Fibroblast of the aortic adventitia (primary cell): ENCODE data around the gene ZNF106. TPM values are rescaled to one million over a fixed set of nuclear protein-coding genes. Genes with fewer than 3 reads are reported as not detected.

Source experiments
- DNase-seq: peaks from one replicate; pipeline ENCODE4 v3.0.0-alpha.2; 2010; ENCODE audit warnings: low read depth
- H3K4me3 ChIP-seq: 2 replicates; pipeline ENCODE4 v1.5.1; 2011; ENCODE audit warnings: low read depth, mild to moderate bottlenecking, control low read depth, low read length, moderate library complexity
- total RNA-seq: library from RNA; depleted of rRNA; stranded (reverse); fragments of >200 nt; gene quantifications from 2 replicates; pipeline ENCODE4 v1.2.3, GENCODE V29; 2012; ENCODE audit warnings: low replicate concordance
- TF ChIP-seq, protein P1 (sequence below): IDR thresholded peaks from 2 replicates; pipeline ENCODE4 v1.5.1; 2011; ENCODE audit warnings: mild to moderate bottlenecking, low read length, control low read depth, inconsistent platforms; ENCODE audit not compliant: insufficient read depth

The ZNF106 gene
- total RNA-seq, 1 donor: 72.8 TPM

DNA sequence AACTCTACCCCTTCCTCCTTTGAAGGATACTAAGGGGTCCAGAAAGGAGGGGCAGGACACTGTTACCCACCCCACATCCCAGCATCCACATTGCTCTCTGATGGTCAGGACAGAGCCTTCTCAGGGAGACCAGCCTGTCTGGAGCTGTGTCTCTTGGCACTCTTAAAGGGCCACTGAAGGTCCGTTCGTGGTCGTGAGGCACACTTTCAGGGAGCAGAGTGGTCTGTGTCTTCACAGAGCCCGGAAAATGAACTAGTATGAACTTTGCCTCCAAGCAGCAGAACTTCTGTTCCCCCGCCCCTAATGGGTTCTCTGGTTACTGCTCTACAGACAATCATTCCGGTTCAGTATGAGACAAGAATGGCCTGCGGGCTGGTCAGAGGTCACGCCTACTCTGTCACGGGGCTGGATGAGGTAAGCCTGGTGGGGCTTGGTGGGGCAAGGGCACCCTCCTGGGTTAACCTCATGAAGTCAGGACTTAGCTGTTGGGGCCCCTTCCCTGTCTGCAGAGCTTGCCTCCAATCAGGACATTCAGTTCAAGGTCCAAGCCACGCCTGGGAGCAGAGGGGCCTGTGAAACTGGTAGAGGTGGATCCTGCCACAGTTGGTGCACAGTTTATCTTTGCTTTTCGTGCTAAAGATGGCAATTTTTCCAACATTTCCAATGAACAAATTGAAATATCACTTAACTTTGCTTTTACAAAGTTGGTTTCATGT, 98.5 kb downstream of the ZNF106 start:
- H3K4me3 ChIP-seq: no peak overlapping the region
- DNase-seq: no peak
- TF ChIP-seq, protein P1, sequence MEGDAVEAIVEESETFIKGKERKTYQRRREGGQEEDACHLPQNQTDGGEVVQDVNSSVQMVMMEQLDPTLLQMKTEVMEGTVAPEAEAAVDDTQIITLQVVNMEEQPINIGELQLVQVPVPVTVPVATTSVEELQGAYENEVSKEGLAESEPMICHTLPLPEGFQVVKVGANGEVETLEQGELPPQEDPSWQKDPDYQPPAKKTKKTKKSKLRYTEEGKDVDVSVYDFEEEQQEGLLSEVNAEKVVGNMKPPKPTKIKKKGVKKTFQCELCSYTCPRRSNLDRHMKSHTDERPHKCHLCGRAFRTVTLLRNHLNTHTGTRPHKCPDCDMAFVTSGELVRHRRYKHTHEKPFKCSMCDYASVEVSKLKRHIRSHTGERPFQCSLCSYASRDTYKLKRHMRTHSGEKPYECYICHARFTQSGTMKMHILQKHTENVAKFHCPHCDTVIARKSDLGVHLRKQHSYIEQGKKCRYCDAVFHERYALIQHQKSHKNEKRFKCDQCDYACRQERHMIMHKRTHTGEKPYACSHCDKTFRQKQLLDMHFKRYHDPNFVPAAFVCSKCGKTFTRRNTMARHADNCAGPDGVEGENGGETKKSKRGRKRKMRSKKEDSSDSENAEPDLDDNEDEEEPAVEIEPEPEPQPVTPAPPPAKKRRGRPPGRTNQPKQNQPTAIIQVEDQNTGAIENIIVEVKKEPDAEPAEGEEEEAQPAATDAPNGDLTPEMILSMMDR: no peak

DNA sequence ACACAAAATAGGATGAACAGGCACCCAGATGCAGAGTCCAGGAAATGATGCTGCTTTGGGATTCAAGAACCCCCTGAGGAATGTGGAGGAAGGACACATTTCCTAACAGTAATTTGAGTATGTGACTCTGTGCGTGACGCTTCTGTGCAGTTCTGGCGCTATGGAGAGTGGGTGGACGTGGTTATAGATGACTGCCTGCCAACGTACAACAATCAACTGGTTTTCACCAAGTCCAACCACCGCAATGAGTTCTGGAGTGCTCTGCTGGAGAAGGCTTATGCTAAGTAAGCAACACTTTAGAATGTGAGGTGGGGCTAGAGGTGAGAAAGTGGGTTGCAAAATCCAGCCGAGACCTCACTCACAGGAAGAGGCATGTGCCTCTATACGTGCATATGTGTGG, 103.3 kb downstream of the ZNF106 start:
- no peak overlapping the region for H3K4me3 ChIP-seq
- TF ChIP-seq, protein P1: no peak
- DNase-seq: no peak

DNA sequence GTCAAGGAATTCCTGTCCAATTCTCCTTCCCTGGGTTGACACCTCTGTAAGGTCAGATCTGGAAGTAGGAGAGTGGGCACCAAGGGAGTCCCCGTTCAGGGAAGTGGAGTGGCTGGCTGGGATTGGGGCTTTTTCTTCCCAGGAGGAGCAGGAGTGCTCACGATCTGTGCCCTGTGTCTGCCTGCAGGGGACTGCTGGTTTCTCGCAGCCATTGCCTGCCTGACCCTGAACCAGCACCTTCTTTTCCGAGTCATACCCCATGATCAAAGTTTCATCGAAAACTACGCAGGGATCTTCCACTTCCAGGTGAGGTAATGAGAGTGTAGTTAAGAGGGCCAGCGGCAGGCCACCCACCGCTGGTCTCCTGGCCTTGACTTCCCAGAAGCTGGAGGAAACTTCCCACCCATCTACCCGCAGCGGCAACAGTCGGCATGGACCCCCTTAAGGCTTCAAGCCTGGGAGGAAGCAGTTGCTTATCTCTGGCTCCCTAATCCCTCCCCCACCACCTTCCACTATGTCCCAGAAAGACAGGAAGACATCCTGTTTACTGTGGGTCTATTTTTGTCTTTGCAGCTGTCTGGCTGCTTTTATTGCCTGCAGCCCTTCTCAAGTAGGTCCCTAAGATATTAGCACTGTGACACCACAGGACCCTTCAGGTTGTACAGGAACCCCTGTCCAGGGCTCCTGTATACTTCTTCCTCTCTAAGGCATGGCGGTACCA, 104.8 kb downstream of the ZNF106 start:
- H3K4me3 ChIP-seq: no peak overlapping the region
- TF ChIP-seq, protein P1: no peak
- DNase-seq: no peak

DNA sequence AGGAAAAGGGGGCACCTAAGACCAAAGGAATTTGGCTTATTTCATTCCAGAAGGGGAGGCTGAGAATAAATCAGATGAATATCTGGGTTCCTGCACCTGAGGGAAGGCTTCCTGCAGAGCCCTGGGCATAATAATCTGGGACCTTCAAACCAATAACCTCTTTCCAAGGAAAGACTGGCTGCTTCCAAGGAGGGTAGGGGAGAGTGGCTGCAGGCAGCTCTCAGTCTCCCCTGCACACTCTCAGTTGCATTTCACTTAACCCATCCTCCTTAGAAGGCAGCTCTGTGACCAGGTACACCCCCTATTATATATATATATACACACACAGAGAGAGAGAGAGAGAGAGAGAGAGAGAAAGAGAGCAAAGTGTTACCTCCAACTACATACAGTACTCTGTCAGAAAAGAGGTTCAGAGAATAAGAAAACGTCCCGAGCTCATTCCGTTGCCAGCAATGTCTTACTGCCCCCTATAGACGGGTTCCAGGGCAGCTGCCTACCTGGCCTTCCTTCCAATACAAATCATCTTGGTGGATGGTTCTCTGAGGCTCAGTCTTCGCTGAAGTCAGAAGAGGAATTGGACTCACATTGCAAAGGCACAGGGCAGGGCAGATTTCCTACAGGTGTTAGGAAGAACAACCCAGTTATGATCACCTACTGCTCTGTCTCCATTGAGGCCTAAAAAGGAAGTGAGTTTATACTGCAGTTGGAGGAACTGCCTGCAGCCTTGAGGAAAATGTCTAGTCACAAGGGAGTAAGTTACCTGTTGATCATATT, 105.5 kb downstream of the ZNF106 start:
- H3K4me3 ChIP-seq: no peak overlapping the region
- DNase-seq: peak; percentile 60
- TF ChIP-seq, protein P1: peak; percentile 84

DNA sequence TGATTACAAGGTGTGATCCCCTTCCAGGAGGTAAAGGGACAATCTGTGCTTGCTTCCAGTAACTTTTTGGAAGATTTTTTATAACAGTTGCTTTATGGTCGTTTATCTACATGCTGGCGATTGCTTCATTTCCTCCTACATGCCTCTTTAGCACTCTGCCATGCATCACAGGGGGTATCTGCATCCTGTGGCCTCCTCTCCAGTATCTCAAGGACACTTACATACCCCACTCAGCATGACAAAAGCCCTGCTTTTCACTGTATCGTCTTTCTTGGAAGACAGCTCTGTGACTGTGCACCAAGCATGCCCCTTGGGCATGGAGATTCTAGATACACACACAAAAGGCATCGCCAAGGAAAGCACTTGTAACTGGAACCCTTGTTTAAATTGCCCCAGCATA, 106.3 kb downstream of the ZNF106 start:
- H3K4me3 ChIP-seq: no peak overlapping the region
- TF ChIP-seq, protein P1: no peak
- no peak for DNase-seq

DNA sequence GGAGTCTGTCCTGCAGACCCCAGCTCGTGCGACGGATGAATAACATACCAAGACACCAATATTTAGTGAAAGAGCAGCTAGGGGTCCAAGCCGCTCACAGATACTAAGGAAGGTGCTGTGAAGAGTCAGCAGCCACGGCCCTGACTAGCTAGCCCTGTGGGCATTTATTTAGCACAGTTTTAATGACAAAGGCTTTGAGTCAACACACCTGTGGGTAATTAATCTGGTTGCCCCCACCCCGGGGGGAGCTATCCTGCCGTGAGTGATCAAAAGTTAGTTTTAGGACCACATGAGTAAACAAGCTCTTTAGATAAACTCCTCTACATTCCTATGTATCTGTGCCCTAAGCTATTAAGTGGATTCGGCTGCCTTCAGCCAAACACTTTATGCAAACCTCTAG, 112.9 kb downstream of the ZNF106 start:
- TF ChIP-seq, protein P1: no peak
- H3K4me3 ChIP-seq: no peak overlapping the region
- no peak for DNase-seq
